Central memory CD4-positive, alpha-beta T cell (primary cell): Measurements from ENCODE around the gene FOXO1.
"Not testable (repeated sequence)": the region's sequence is repeated elsewhere in the genome, so short reads cannot be mapped to it uniquely, and the experiment has no call there.

Source experiments
- DNase-seq: peaks from one replicate; pipeline ENCODE4 v3.0.0; 2022
- total RNA-seq, 3 experiments: gene quantifications; one replicate each; lab custom pipeline; 2026; lab: John Stamatoyannopoulos, UW

Gene FOXO1
- total RNA-seq = 116 to 150 (median 127) reads per million in 3 experiments

DNA sequence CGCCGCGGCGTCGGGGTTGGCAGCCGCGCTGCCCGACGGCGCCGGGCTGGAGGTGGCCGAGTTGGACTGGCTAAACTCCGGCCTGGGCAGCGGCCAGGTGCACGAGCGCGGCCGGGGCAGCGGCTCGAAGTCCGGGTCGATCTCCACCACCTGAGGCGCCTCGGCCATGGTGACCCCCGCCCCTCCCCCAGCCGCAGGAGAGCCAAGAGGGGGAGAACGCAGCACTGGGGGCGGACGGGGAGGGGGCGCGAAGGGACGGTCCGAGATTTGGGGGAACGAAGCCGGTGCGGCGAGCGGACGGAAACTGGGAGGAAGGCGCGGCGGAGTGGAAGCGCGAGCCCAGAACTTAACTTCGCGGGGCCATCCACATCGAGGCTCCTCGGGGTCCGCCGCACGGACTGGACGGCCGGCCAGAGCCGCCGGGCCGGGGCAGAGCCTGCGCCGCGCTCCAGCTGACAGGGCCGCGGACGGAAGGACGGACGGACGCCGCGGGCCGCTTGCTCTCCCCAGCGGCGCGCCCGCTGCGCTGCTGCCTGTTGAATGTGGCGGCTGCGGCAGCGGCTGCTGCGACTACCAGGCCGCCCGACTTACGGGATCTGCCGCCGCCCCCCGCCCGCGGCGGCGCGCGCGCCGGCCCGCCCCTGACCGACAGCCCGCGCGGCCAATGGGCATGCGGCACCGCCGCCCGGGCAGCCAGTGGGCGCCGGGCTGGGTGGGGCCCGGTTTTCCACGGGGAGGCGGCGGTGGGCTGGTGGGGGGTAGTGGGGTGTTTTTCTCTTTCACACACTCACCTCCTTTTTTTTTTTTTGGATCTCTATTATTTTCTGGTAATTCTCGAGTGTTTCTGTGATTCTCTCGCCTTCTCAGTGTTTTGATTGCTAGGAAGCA is at the start of gene FOXO1:
FOXO1 (minus strand) TSS at position 597 of the 888 bp plus-strand sequence; CDS start at position 168, 429 bp downstream.
- peak; percentile 90 for DNase-seq

DNA sequence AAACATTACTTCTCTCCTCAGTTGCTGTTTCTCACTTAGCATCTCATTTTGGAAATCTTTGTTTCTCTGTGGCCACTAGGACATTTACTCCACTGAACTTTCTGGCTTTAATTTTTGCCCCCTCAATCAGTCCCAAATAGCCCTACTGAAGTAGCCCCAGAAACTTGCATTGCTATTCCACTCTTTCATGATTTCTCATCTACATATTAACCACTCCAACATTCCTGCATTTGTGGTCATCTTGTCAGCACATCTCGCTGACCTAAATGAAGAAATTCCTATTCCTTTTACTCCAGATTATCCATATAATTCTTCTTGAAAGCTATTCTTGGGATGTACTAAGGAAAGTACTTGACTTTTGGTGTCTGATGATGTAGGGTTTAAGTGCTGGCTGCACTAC is 48.0 kb upstream of the FOXO1 start:
- not testable (repeated sequence) for DNase-seq

DNA sequence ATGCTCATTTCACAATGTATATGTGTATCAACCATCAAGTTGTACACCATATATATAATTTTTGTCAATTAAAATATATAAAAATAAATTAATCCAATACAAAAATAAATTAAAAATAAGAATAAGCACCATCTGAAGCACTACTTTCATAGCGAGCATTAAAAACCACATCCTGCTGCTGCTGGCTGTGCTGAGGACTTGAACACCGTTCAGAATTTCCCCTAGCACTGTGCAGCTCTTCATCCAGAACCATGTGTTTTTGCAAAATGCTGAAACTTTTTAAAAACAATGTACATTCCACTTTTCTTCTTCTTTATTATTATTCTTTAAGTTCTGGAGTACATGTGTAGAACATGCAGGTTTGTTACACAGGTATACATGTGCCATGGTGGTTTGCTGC is 40.0 kb upstream of the FOXO1 start:
- no peak for DNase-seq

DNA sequence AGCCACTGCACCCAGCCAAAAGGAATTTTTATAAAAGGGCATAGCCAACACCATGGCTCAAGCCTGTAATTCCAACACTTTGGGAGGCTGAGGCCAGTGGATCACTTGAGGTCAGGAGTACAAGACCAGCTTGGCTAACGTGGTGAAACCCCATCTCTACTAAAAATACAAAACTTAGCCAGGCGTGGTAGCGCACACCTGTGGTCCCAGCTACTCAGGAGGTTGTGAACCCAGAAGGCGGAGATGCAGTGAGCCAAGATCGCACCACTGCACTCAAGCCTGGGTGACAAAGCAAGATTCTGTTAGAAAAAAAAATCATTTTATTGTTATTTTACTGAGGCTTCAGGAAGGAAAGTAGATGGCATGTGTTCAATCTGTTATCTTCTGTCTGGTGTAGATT is 31.3 kb upstream of the FOXO1 start:
- DNase-seq = no peak

DNA sequence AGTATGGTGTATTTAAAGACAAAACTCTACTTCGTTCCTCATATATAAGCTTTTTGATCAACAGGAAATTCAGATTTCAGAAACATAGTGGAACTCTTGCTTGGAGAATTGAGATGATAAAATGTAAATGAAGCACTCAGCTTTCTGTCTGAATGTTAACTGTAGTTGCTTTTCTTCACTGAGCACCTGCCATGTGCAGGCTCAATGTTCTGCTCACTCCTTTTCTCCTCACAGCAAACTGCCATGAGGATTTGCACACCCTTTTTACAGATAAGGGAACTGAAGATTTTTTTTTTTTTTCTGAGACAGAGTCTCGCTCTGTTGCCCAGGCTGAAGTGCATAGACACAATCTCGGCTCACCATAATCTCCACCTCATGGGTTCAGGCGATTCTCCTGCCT is 28.0 kb upstream of the FOXO1 start:
- no peak for DNase-seq

DNA sequence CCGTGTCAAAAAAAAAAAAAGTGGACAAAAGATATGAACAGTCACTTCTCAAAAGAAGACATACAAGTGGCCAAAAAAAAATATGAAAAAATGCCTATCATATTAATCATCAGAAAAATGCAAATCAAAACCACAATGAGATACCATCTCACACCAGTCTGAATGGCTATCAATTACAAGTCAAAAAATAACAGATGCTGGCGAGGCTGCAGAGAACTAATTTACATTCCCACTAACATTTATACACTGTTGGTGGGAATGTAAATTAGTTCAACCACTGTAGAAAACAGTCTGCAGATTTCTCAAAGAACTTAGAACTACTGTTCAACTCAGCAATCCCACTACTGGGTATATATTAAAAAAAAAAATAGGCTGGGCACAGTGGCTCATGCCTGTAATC is 26.5 kb upstream of the FOXO1 start:
- DNase-seq = no peak

DNA sequence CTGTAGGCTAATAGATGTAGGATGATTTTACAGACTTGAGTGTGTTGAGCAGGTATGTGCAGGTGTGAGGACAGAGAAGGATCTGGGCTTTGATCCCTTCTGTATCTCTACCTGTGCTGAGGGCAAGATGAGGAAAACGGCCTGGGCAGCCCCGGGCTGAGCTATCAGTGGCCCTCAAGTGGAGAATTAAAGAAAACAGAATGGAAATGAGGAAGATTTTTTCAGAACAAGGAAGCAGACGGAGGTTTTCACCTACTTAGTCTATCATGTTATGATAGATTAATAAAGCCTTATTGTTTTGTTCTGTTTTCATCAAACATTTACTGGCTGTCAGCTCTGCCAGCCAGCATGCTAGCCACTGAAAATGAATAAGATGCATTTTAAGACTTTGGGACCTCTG is 22.3 kb upstream of the FOXO1 start:
- DNase-seq = no peak

DNA sequence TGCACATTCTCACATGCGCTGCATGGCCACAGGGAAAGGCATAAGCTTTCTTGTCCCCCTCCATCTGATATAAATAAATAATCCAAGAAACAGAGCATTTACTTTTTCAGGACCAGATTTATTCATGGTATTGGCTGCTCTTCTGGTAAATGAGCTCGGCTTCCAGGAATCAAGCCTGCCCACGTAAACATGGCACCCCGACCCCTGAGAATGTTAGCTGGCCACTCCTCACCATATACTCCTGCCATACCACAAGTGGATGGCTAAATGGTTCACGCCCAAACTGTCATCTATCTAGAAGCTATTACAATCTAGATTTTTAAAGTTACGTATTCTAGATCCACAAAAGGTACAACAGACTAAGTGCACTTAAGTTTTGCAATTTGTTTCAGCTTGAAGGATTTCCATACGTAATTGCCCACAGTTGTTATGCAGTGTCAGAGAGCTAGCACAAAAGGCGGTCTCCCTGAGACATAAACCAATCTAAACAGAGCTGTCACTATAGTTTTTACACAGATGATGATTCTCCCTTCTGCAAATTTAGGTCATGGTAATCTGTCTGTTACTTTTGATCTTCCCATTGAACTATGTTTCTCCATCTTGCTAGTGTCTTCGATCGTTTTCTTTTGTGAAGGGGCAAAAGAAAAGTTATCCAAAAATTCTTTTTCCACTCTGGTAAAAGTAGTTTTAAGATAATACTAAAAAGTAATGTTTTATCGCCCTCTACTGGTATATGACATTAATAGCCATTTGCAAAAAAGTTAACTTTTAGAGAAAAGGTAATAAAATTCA is 16.2 kb upstream of the FOXO1 start:
- peak; percentile 46 for DNase-seq

DNA sequence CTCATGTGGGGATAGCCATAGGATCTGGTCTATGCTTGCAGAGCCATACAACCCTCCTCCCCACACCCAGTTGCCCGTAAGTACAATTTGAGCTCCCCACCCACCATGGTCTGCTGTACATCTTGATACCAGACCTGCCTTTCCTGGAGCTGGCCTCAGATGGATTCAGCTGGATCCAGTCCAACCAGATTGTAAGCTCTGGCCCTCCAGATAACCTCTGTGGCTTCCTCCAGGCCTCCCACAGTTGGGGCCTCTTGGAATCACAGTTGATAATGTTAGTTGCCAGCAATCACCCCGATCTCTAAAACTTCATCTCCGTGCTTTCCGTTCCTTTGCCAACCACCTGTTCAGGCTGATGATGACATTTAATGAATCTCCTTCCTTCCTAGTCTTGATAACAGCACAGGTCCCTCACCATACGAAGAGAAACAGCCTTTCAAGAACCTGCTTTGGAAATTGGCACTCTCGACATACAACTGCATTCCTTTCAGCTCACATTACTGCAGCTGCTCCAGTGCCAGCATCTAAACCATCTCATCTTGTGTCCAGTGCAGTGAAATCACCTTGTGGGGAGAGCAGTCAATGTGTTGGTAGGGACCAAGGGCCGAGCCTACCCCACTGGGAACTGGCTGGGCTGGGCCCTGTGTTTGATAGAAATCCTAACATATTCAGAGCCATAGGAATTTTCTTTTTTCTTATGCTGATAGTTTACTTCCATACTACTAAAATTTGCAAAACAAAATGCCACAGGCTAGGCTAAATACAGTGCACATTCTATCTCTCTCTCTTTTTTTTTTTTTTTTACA is 15.1 kb upstream of the FOXO1 start:
- no peak for DNase-seq

DNA sequence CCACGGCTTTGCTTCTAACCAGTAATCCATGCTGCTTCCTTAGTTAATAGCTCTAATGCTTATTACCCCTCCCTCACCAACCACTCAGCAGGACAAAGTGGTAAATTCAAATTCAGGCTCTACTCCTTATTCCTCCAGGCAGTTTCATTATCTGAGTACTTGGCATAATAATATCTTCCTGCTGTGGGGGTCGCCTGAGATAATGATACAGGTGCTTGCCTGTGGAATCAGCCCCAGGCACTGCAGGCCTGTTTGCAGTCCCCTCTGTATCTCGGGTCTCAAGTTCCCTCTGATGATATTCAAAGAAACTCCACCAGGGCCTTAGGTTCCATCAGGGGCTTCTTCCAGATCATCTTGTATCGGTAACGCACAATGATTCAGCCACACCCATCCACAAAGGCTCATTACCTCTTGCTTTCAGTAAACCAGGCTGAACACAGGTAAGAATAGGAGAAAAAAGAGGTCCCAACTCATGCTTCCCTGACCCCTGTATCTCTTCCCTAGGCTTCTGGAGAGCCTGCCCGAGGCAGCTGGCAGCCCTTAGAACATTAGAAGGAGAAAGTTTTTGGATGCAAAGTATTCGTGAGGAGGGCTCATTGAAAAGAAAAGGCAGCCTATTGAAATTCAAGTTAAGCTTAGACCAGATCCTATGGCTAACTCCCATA is 14.3 kb upstream of the FOXO1 start:
- no peak for DNase-seq

DNA sequence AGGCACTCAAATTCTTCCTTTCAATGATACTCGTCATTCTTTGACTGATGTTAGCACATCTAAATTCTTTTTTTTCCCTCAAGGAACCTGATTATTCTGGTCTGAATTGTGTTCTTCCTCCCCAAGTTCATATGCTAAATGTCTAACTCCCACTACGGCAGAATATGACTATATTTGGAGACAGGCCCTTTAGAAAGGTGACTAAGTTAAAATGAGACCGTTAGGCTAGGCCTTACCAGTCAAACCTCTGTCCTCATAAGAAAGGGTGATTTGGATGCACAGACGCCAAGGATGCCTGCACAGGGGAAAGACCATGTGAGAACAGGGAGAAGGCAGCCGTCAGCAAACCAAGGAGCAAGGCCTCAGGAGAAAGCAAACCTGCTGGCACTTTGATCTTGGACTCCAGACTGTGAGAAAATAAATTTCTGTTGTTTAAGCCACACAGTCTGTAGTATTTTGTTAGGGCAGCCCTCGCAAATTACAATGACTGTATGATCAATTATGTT is 13.1 kb upstream of the FOXO1 start:
- no peak for DNase-seq

DNA sequence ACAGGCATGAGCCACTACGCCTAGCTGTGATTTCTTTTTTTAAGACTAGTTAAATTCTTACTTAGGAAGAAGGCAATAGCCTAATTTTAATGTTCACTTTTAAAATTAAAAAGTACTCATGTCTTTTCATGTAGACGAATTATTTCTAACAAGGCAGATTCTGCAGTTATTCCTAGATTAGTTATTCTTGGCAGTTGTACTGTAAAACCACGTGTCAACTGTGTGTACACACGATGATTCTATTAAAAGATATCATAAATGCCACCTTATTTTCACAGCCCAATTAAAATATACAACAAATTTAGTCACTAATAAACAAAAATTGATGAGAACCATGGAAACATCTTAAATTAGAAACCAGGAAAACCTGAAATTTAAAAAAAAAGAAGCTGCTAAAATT is 10.6 kb upstream of the FOXO1 start:
- DNase-seq = no peak

DNA sequence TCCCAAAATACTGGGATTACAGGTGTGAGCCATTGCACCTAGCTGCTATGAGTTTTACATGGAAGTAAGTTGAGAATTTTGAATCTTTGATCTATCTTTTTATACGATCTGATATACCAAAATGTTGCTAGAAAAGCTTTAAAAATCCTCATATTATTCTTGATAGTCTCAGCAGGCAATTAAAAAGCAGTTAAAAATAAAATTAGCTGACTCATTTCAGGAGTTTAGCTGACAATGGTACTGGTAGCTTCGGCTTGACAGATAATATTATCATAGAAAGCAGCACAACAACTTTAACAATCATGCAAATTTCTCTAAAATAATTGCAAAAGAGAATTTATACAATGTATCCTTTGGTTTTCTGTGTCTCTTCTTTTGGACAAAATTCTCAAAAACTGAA is 9.6 kb upstream of the FOXO1 start:
- DNase-seq = no peak

DNA sequence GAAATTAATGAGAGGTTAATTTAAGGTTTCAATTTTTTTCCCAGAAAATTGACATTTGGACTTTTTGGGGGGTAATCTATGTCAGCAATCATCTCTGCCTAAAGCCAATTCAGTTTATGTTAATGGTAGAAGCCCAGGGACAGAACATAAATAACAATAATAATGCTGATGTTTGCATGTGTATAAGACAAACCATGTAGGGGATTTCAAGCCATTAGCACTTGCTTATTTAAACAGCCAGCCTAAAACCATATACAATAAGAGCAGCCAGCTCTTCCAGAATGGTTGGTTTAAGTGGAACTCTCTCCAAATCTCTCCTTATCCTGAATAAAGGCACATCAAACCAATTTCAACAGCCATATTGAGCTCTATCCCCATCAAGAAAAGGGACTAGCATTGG is 7.0 kb upstream of the FOXO1 start:
- DNase-seq = no peak

DNA sequence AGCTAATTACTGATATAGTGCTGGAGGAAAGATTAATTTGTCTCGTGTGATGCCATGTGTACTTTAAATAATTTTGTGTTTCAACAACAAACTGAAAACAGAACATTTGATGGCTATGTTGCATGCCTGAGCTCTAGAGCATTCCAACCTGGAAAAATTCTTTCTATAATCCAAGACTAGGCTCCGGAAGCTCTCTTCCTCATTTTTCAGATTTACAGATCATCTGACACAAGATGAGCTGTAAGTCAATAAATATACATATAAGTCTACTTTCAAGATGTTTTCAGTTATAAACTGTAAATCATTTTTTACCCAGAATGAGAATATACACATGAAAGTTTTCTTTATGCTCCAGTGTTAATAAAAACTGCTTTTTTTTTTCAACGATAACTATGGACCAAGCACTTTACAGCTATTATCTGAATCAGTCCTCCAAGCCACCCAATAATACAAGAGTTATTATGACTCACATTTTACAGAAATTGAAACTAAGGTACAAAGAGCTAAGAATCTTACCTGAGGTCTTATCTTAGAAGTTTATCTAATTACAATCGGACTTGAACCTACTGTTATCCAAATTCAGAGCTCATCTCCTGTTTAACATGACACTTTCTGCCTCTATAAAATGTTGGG is 6.4 kb upstream of the FOXO1 start:
- DNase-seq = no peak

DNA sequence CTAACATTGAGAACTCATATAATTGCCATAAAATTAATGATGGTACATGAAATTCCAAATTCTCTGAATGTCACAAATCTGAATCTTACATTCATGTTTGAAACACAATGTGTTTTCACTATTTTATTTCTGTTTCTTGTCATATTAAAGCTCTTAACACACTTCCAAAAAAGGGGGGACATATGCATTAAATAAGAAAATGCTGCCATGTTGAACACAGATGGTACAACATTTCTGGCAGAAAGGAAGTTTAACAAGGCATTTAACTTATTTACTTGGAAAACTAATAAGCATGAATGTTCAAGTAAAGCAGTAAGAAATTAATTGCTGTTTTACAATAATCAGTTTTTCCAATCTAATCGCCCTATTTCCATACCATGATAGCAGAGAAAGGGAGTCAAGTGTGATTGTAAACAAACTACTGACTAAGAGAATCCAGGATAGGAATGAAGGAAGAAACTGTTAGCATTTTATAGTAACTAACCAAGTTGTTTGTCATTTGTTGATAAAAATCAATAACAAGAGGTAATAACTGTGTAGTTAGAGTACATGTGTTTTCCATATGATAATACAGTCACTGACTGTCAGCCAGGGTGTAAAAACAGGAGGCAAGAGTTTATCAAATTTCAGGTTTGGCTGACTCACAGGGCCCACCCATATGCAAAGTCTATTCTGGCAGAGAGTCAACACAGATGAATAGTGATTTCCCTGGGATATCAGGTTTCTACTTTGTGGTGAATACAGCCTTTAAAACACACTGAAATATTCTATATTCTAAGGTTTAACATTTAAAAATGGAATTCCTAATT is 5.7 kb upstream of the FOXO1 start:
- DNase-seq = no peak

DNA sequence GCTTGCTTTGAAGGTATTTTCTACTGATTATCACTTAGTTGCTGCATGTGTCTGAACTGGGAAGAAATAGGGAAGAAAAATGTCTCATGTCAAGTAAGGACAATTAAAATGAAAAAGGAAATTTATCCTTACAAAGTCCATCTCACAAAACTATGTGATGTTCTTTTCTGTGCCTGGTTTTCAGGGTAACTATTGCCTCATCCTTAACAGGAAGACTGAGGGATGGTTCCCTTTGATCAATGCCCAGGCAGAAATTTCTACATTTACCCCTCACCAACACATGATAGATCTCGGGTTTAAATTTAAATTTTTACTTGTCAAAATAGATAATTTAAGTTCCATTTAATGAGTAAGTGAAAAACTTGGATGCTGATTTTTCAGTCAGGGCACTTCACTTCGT is 3.9 kb upstream of the FOXO1 start:
- no peak for DNase-seq

DNA sequence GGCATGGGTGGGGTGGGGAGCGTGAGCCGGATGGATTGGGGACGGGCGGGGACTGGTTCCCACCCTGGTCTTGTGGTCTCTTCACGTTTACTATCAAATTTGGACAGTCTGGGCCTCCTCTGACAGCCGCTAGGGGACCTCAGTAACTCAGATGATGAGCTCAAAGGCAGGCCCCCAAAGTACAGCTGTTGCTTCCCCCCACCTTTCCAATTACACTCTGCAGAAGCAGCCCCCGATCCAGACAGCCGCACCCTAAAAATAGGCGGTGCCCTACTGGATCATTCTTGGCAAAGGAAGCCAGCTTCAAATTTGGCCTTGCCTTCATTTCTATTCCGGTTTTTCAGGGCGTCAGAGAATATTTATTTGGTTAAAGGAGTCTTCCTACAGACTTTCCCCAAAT is 1.9 kb upstream of the FOXO1 start:
- DNase-seq = no peak

DNA sequence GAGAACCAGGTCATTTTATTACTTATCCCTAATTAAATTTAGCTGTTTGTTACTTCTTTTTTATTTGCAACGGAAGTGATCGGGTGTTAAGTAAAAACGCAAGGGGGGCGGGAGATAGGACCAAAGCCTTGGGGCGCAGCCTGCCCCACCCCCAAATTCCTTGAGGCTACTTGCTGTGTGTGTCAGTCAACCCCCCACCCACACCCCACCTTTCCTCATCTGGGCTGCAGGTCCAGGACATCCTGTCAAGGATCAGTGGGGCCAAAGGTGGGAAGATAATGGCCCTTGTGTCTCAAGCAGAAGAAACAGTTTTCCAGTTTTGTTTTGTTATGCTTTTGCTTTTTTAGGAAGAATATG is 1.2 kb upstream of the FOXO1 start:
- DNase-seq = no peak

DNA sequence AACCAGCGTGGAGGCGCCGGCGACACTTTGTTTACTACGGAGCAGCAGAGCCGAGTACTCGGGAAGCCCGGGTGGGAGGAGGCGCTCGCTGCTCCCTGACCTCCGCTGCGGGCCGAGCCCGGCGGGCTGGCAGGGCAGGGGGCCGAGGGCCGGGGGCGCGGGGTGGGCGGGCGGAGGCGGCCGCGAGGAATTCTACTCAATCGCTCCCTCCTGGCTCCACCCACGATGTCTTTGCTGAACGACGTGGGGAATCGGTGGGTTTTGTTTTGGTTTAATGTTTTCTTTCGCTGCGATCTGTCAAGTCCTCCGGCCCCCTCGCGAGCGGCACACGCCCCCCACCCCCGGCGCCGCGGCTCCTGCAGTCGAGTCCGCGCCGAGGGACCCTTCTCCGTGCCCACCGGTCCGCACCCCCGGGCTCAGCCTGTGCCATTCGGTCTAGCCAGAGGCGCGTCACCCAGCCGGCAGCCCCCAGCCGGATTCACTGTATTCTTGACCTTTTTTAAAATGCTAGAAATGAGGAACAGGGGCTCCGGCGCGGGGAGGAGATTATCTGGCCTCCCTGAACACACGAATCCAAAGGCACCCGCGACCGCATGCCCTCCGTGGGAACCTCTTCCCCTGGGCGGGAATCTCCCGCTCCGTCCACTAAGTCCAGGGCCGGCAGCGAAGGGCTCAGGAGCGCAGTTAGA is 636 bp upstream of the FOXO1 start:
- no peak for DNase-seq
